GM12878 (cell line): Measurements from ENCODE around the gene SLC22A12. TPM values are rescaled to one million over a fixed set of nuclear protein-coding genes. Genes with fewer than 3 reads are reported as not detected.

ENCODE experiments used
- ATAC-seq: fragments of 200-7000 bp; cut with Tn5 transposase; 3 replicates; pipeline ENCODE4 v1.9.1; 2020; ENCODE audit warnings: mild to moderate bottlenecking, moderate library complexity
- Bru-seq: library from RNA; stranded (reverse); fragments of 400-500 nt; gene quantifications from one replicate; lab custom pipeline; 2021; lab: Mats Ljungman, UMichigan
- BruChase-seq, 2 experiments: library from RNA; stranded (reverse); fragments of 400-500 nt; gene quantifications; one replicate each; lab custom pipeline; 2021; lab: Mats Ljungman, UMichigan
- BruUV-seq: library from RNA; stranded (reverse); fragments of 400-500 nt; replicated peaks from 2 replicates; lab custom pipeline; 2021; lab: Mats Ljungman, UMichigan
- CTCF ChIA-PET: fragments of 300-600 bp; sonication (Branson Sonifier 250); formaldehyde crosslinking; extraction: SDS; loops from one replicate; lab custom pipeline; 2021; ENCODE audit warnings: inconsistent platforms; lab: Yijun Ruan, JAX
- POLR2A ChIA-PET: fragments of 350-600 bp; formaldehyde crosslinking; extraction: SDS; loops from one replicate; lab custom pipeline; 2021; ENCODE audit warnings: inconsistent platforms; lab: Charles Lee
- RAD21 ChIA-PET: fragments of 300-600 bp; sonication (Branson Sonifier 250); formaldehyde crosslinking; loops from one replicate; lab custom pipeline; 2023; ENCODE audit warnings: antibody characterized with exemption; ENCODE audit not compliant: unreplicated experiment; lab: Charles Lee
- SMC1A ChIA-PET: fragments of 300-600 bp; sonication (Branson Sonifier 250); formaldehyde crosslinking; loops from one replicate; lab custom pipeline; 2023; ENCODE audit not compliant: unreplicated experiment, uncharacterized antibody; lab: Charles Lee
- DNase-seq: peaks from one replicate; pipeline ENCODE4 v3.0.0-alpha.2; 2011; ENCODE audit warnings: low read depth, low spot score
- FAIRE-seq: peaks from 3 replicates; lab custom pipeline; 2011; peaks lifted over from hg19 to GRCh38; lab: Jason Lieb, UNC
- H2AFZ ChIP-seq: 2 replicates; pipeline ENCODE4 v1.6.0; 2011; ENCODE audit warnings: low read depth, low read length, control low read depth; ENCODE audit not compliant: control insufficient read depth
- H3K27ac ChIP-seq: 2 replicates; pipeline ENCODE4 v1.5.1; 2011; ENCODE audit warnings: control low read depth; ENCODE audit not compliant: control insufficient read depth, insufficient read depth
- H3K27me3 ChIP-seq, 2 experiments: replicated peaks in 1 of 2; 2 replicates each; pipeline versions ENCODE4 v1.6.0 to v1.6.1; 2011; ENCODE audit warnings: low read length in 1 of 2; ENCODE audit not compliant: control insufficient read depth in 2 of 2, insufficient read depth in 2 of 2
- H3K36me3 ChIP-seq, 2 experiments: 2 replicates each; pipeline ENCODE4 v1.5.1; 2011; ENCODE audit warnings: low read length in 1 of 2; ENCODE audit not compliant: control insufficient read depth in 2 of 2, insufficient read depth in 2 of 2
- H3K4me1 ChIP-seq: 2 replicates; pipeline ENCODE4 v1.6.1; 2011; ENCODE audit warnings: mild to moderate bottlenecking, low read length, moderate library complexity, mixed read lengths; ENCODE audit not compliant: control insufficient read depth, insufficient read depth
- H3K4me2 ChIP-seq: 2 replicates; pipeline ENCODE4 v1.6.0; 2011; ENCODE audit warnings: control low read depth; ENCODE audit not compliant: control insufficient read depth, insufficient read depth
- H3K4me3 ChIP-seq: fragments of 200-600 bp; sonication (generic); 2 replicates; pipeline ENCODE4 v1.5.1; 2016
- H3K79me2 ChIP-seq: 2 replicates; pipeline ENCODE4 v1.6.0; 2011; ENCODE audit warnings: low read length; ENCODE audit not compliant: control insufficient read depth, insufficient read depth
- H3K9ac ChIP-seq: 2 replicates; pipeline ENCODE4 v1.8.0; 2011; ENCODE audit warnings: low read length, control low read depth, mixed read lengths; ENCODE audit not compliant: control insufficient read depth, insufficient read depth
- H3K9me3 ChIP-seq: replicated peaks from 3 replicates; pipeline ENCODE4 v1.5.1; 2011; ENCODE audit warnings: mild to moderate bottlenecking, low read length; ENCODE audit not compliant: control insufficient read depth, insufficient read depth
- H4K20me1 ChIP-seq: 2 replicates; pipeline ENCODE4 v1.6.0; 2011; ENCODE audit not compliant: control insufficient read depth, insufficient read depth
- BCL11A ChIP-seq: IDR thresholded peaks from 2 replicates; pipeline ENCODE4 v1.6.1; 2011; ENCODE audit warnings: low read depth, low read length
- FOS ChIP-seq: IDR thresholded peaks from 3 replicates; pipeline ENCODE4 v1.6.1; 2011; ENCODE audit warnings: borderline replicate concordance; ENCODE audit not compliant: insufficient read length; ENCODE audit errors: extremely low read depth
- JUND ChIP-seq: IDR thresholded peaks from 2 replicates; pipeline ENCODE4 v1.6.1; 2012; ENCODE audit warnings: low read depth, mild to moderate bottlenecking, low read length, improper control_type of control experiment, moderate library complexity
- SREBF2 ChIP-seq: IDR thresholded peaks from 2 replicates; pipeline ENCODE4 v1.6.1; 2012; ENCODE audit warnings: mild to moderate bottlenecking, low read length
- SUPT20H ChIP-seq: IDR thresholded peaks from 2 replicates; pipeline ENCODE4 v1.6.1; 2011; ENCODE audit warnings: low read depth, mild to moderate bottlenecking, low read length, moderate library complexity, borderline replicate concordance; ENCODE audit not compliant: control insufficient read depth
- ZNF274 ChIP-seq: IDR thresholded peaks from one replicate; pipeline ENCODE4 v1.8.0; 2011; ENCODE audit not compliant: insufficient read length, insufficient read depth
- WGBS: methylation state at CpG from one replicate; pipeline ENCODE4 v1.1.6; 2016; ENCODE audit warnings: low lambda C conversion rate; ENCODE audit not compliant: insufficient replicate concordance, insufficient coverage; ENCODE audit errors: missing lambda C conversion rate; 5-methylcytosine and 5-hydroxymethylcytosine counted together
- in situ Hi-C: fragments of 300-500 bp; cut with MboI; formaldehyde crosslinking; loops from 9 replicates; pipeline ENCODE4 v1.14.3; 2018; ENCODE audit warnings: mixed read lengths
- intact Hi-C: fragments of 100-400 bp; cut with micrococcal nuclease; formaldehyde crosslinking; loops from one replicate; pipeline ENCODE4 v1.14.2; 2022; ENCODE audit not compliant: unreplicated experiment
- long read RNA-seq, 2 experiments: library from polyadenylated mRNA; unstranded; transcript quantifications; one replicate each; pipeline ENCODE4 v2.0.0, GENCODE V29; 2019 to 2020
- polyA minus RNA-seq, 3 experiments: library from RNA; depleted of rRNA, polyadenylated mRNA; stranded (reverse); fragments of >200 nt; gene quantifications; 2 replicates each; pipeline ENCODE4 v1.2.3, GENCODE V29; 2011
- polyA plus RNA-seq, 11 experiments: library from polyadenylated mRNA; depleted of rRNA in 4 of 11; unstranded in 6 of 11; stranded (reverse) in 5 of 11; fragments of >200 nt; fragmentation: Nextera tagmentation in 4 of 11; fragmentation: Illumina TruSeq in 1 of 11; extraction: Ambion mirVana in 4 of 11; extraction: Trizol in 1 of 11; gene quantifications; 1 replicate in 1 of 11; 2 replicates in 10 of 11; pipeline versions ENCODE4 v1.2.1 to v1.2.3, GENCODE V29; 2011 to 2016; ENCODE audit warnings: inconsistent platforms in 2 of 11, missing spikeins in 2 of 11, low read depth in 1 of 11
- total RNA-seq, 4 experiments: library from RNA; depleted of rRNA in 3 of 4; stranded (reverse); fragments of >200 nt in 3 of 4; fragmentation: Illumina TruSeq in 1 of 4; extraction: Trizol in 1 of 4; gene quantifications; 2 replicates each; pipeline versions ENCODE4 v1.2.1 to v1.2.3, GENCODE V29; 2013 to 2021
- TF ChIP-seq, protein P1 (sequence below): fragments of 450-650 bp; IDR thresholded peaks from 2 replicates; pipeline ENCODE4 v1.6.1; 2016; ENCODE audit warnings: mild to moderate bottlenecking
- TF ChIP-seq, protein P2 (sequence below): fragments of 450-650 bp; IDR thresholded peaks from 2 replicates; pipeline ENCODE4 v1.6.1; 2017; ENCODE audit warnings: low read depth, mild to moderate bottlenecking, moderate library complexity
- TF ChIP-seq, protein P3 (sequence below): fragments of 450-650 bp; IDR thresholded peaks from 2 replicates; pipeline ENCODE4 v1.6.1; 2017; ENCODE audit warnings: mild to moderate bottlenecking
- TF ChIP-seq, protein P4 (sequence below): IDR thresholded peaks from 2 replicates; pipeline ENCODE4 v1.6.1; 2011; ENCODE audit warnings: borderline replicate concordance, low read depth, mild to moderate bottlenecking, moderate library complexity, mixed read lengths, low read length; ENCODE audit not compliant: insufficient read depth; ENCODE audit errors: extremely low read length

The SLC22A12 gene
- total RNA-seq (2013; cell fraction: nucleolus; rRNA removed) = not detected in 2 replicates
- not detected in 2 replicates for total RNA-seq (2014; rRNA removed)
- not detected in 2 replicates for total RNA-seq (2014; rRNA removed; fragmentation: Illumina TruSeq; extraction: Trizol)
- not detected in 2 replicates for total RNA-seq (2021)
- polyA plus RNA-seq (2011; ENCODE audit: low read depth) = not detected
- not detected in 2 replicates for polyA plus RNA-seq (2011; rRNA removed)
- polyA plus RNA-seq (2011; cell fraction: cytosol; rRNA removed) = not detected in 2 replicates
- polyA plus RNA-seq (2011; cell fraction: nucleus; rRNA removed) = not detected in 2 replicates
- not detected in 2 replicates for polyA plus RNA-seq (2012)
- polyA plus RNA-seq (2014; fragmentation: Illumina TruSeq; extraction: Trizol) = not detected in 2 replicates
- not detected for polyA plus RNA-seq (2014; fragmentation: Nextera tagmentation; extraction: Ambion mirVana)
- polyA plus RNA-seq (2014; rRNA removed) = not detected in 2 replicates
- not detected for polyA plus RNA-seq (2016; fragmentation: Nextera tagmentation; extraction: Ambion mirVana)
- polyA minus RNA-seq (2011; rRNA and poly(A)+ RNA removed) = not detected in 2 replicates
- polyA minus RNA-seq (2011; cell fraction: cytosol; rRNA and poly(A)+ RNA removed) = not detected in 2 replicates
- not detected in 2 replicates for polyA minus RNA-seq (2011; cell fraction: nucleus; rRNA and poly(A)+ RNA removed)
- not detected for Bru-seq, nascent RNA
- not detected for BruChase-seq, experiment 1, labeled RNA remaining after a 6-hour chase
- not detected for BruChase-seq, experiment 2, labeled RNA remaining after a 2-hour chase
- long read RNA-seq, experiment 1 = 0 reads
- long read RNA-seq, experiment 2 = 0 reads

DNA sequence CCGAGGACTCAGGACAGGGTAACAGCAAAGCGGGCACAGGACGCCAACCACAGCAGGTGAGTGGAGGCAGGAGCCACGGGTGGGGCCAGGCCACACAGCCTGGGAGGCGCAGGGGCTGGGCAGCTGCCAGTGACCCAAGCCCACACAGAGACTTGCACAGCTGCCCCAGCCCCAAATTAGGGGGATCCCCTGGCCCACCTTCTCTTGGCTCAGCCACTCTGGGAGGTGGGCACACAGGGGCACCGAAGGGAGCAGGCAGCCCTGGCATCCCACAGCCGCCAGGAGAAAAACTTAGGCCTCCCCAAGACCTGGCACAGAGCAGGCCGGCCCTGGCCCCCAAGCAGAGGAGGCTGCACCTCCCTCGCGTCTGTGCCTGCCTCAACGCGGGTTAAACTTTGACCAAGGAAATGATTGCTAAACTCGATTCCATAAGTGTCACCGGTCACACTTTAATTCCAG, at the start of gene SLC22A12:
Gene SLC22A12 (plus strand): TSS at position 458 of the 459 bp plus-strand sequence. CDS start 337 bp downstream, outside the sequence.
- Histone ChIP-seq H3K27ac (no peak within 1 kb of the TSS), H3K9ac (no peak within 1 kb of the TSS), H2AFZ (no peak within 1 kb of the TSS), H3K4me2 (no peak within 1 kb of the TSS), H3K4me1 (no peaks in the 10 kb centered on the region), H3K79me2 (no peaks in the 10 kb centered on the region), H3K27me3 (no peaks in the 10 kb centered on the region), H4K20me1 (no peaks in the 10 kb centered on the region), H3K36me3 (no peaks in the 10 kb centered on the region), H3K4me3 (no peak within 1 kb of the TSS), H3K9me3 (no peaks in the 10 kb centered on the region; the same call in 2 of the 3 replicates)
- DNase-seq = no peak
- RAD21 ChIA-PET = no interaction called here
- intact Hi-C loops = no loop called here
- no peak for FAIRE-seq
- no peak for ATAC-seq
- SMC1A ChIA-PET = no interaction called here
- WGBS = 47% methylated on average over 14 of the region's 14 CpGs
- POLR2A ChIA-PET = no interaction called here
- CTCF ChIA-PET = no interaction called here
- TF ChIP-seq, protein P1, sequence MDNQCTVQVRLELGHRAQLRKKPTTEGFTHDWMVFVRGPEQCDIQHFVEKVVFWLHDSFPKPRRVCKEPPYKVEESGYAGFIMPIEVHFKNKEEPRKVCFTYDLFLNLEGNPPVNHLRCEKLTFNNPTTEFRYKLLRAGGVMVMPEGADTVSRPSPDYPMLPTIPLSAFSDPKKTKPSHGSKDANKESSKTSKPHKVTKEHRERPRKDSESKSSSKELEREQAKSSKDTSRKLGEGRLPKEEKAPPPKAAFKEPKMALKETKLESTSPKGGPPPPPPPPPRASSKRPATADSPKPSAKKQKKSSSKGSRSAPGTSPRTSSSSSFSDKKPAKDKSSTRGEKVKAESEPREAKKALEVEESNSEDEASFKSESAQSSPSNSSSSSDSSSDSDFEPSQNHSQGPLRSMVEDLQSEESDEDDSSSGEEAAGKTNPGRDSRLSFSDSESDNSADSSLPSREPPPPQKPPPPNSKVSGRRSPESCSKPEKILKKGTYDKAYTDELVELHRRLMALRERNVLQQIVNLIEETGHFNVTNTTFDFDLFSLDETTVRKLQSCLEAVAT = no peak
- TF ChIP-seq FOS (no peak), SREBF2 (no peak), SUPT20H (no peak), BCL11A (no peak), JUND (no peak), ZNF274 (no peak)
- TF ChIP-seq, protein P2, sequence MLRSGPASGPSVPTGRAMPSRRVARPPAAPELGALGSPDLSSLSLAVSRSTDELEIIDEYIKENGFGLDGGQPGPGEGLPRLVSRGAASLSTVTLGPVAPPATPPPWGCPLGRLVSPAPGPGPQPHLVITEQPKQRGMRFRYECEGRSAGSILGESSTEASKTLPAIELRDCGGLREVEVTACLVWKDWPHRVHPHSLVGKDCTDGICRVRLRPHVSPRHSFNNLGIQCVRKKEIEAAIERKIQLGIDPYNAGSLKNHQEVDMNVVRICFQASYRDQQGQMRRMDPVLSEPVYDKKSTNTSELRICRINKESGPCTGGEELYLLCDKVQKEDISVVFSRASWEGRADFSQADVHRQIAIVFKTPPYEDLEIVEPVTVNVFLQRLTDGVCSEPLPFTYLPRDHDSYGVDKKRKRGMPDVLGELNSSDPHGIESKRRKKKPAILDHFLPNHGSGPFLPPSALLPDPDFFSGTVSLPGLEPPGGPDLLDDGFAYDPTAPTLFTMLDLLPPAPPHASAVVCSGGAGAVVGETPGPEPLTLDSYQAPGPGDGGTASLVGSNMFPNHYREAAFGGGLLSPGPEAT = no peak
- TF ChIP-seq, protein P3, sequence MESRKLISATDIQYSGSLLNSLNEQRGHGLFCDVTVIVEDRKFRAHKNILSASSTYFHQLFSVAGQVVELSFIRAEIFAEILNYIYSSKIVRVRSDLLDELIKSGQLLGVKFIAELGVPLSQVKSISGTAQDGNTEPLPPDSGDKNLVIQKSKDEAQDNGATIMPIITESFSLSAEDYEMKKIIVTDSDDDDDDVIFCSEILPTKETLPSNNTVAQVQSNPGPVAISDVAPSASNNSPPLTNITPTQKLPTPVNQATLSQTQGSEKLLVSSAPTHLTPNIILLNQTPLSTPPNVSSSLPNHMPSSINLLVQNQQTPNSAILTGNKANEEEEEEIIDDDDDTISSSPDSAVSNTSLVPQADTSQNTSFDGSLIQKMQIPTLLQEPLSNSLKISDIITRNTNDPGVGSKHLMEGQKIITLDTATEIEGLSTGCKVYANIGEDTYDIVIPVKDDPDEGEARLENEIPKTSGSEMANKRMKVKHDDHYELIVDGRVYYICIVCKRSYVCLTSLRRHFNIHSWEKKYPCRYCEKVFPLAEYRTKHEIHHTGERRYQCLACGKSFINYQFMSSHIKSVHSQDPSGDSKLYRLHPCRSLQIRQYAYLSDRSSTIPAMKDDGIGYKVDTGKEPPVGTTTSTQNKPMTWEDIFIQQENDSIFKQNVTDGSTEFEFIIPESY = no peak
- TF ChIP-seq, protein P4, sequence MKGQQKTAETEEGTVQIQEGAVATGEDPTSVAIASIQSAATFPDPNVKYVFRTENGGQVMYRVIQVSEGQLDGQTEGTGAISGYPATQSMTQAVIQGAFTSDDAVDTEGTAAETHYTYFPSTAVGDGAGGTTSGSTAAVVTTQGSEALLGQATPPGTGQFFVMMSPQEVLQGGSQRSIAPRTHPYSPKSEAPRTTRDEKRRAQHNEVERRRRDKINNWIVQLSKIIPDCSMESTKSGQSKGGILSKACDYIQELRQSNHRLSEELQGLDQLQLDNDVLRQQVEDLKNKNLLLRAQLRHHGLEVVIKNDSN = no peak
- BruUV-seq = no TSS peak
- in situ Hi-C loops = no loop called here
